Keratinocyte (primary cell): ENCODE results near the gene PJA2. TPM values are rescaled to one million over a fixed set of nuclear protein-coding genes. Genes with fewer than 3 reads are reported as not detected.

Experiments used
- DNase-seq: peaks from one replicate; pipeline ENCODE4 v3.0.0-alpha.2; 2011; ENCODE audit warnings: low read depth, missing footprints, low spot score
- FAIRE-seq: peaks from 2 replicates; lab custom pipeline; 2011; peaks lifted over from hg19 to GRCh38; lab: Jason Lieb, UNC
- H2AFZ ChIP-seq: 2 replicates; pipeline ENCODE4 v1.6.0; 2012; ENCODE audit warnings: low read length, control low read depth, inconsistent platforms; ENCODE audit not compliant: control insufficient read depth
- H3K27ac ChIP-seq: 2 replicates; pipeline ENCODE4 v1.5.1; 2011; ENCODE audit warnings: low read length; ENCODE audit not compliant: control insufficient read depth, insufficient read depth
- H3K27me3 ChIP-seq: 3 replicates; pipeline ENCODE4 v1.6.0; 2011; ENCODE audit warnings: low read length; ENCODE audit not compliant: control insufficient read depth, insufficient read depth; ENCODE audit errors: extremely low read depth
- H3K36me3 ChIP-seq, 2 experiments: 2 replicates in 1 of 2; 3 replicates in 1 of 2; pipeline ENCODE4 v1.5.1; 2011; ENCODE audit warnings: low read length in 2 of 2, mild to moderate bottlenecking in 1 of 2; ENCODE audit not compliant: control insufficient read depth in 2 of 2, insufficient read depth in 2 of 2; ENCODE audit errors: extremely low read depth in 1 of 2
- H3K4me1 ChIP-seq: 3 replicates; pipeline ENCODE4 v1.5.1; 2011; ENCODE audit warnings: low read length; ENCODE audit not compliant: control insufficient read depth, insufficient read depth; ENCODE audit errors: extremely low read depth
- H3K4me2 ChIP-seq: 3 replicates; pipeline ENCODE4 v1.6.0; 2011; ENCODE audit warnings: low read depth, low read length; ENCODE audit not compliant: control insufficient read depth, insufficient read depth; ENCODE audit errors: extremely low read depth
- H3K4me3 ChIP-seq, 3 experiments: fragments of 200-600 bp in 1 of 3; sonication (generic) in 1 of 3; 2 replicates in 2 of 3; 3 replicates in 1 of 3; pipeline ENCODE4 v1.5.1; 2011 to 2016; ENCODE audit warnings: low read length in 3 of 3, mild to moderate bottlenecking in 3 of 3, control low read depth in 2 of 3, inconsistent platforms in 1 of 3, low read depth in 1 of 3, mixed read lengths in 1 of 3, mixed run types in 1 of 3, moderate library complexity in 1 of 3; ENCODE audit not compliant: control insufficient read depth in 2 of 3, insufficient read depth in 2 of 3; ENCODE audit errors: extremely low read depth in 1 of 3
- H3K79me2 ChIP-seq: 2 replicates; pipeline ENCODE4 v1.6.0; 2012; ENCODE audit warnings: low read length; ENCODE audit not compliant: control insufficient read depth, insufficient read depth
- H3K9ac ChIP-seq: 3 replicates; pipeline ENCODE4 v1.6.0; 2011; ENCODE audit warnings: low read length; ENCODE audit not compliant: control insufficient read depth, insufficient read depth; ENCODE audit errors: extremely low read depth
- H3K9me1 ChIP-seq: 3 replicates; pipeline ENCODE4 v1.6.0; 2011; ENCODE audit warnings: low read length; ENCODE audit not compliant: control insufficient read depth, insufficient read depth; ENCODE audit errors: extremely low read depth
- H3K9me3 ChIP-seq: 2 replicates; pipeline ENCODE4 v1.5.1; 2012; ENCODE audit warnings: low read depth, low read length; ENCODE audit not compliant: control insufficient read depth
- H4K20me1 ChIP-seq: 3 replicates; pipeline ENCODE4 v1.6.0; 2011; ENCODE audit warnings: low read length; ENCODE audit not compliant: control insufficient read depth, insufficient read depth; ENCODE audit errors: extremely low read depth
- CTCF ChIP-seq, 3 experiments: IDR thresholded peaks in 1 of 3; conservative IDR thresholded peaks in 1 of 3; optimal IDR thresholded peaks in 1 of 3; 2 replicates in 2 of 3; 3 replicates in 1 of 3; pipeline versions ENCODE3 to v1.5.1; 2011; ENCODE audit warnings: low read length in 3 of 3, mild to moderate bottlenecking in 3 of 3, moderate library complexity in 2 of 3, control low read depth in 1 of 3, inconsistent platforms in 1 of 3; ENCODE audit not compliant: insufficient read depth in 2 of 3; ENCODE audit errors: extremely low read depth in 1 of 3
- EZH2 ChIP-seq: IDR thresholded peaks from one replicate; pipeline ENCODE4 v1.6.1; 2012; ENCODE audit warnings: inconsistent platforms, mild to moderate bottlenecking, low read length, moderate library complexity
- dilution Hi-C: fragments of 300-500 bp; cut with MboI; formaldehyde crosslinking; loops from one replicate; pipeline ENCODE4 v1.7.0; 2020; ENCODE audit warnings: low sequenced_read_pairs; ENCODE audit not compliant: extremely low pct_ligation_motif_present
- polyA plus RNA-seq, 5 experiments: library from polyadenylated mRNA; depleted of rRNA in 3 of 5; stranded (reverse) in 3 of 5; stranded (forward) in 1 of 5; unstranded in 1 of 5; fragments of >200 nt; gene quantifications; 1 replicate in 1 of 5; 2 replicates in 3 of 5; 3 replicates in 1 of 5; pipeline versions ENCODE4 v1.2.1 to v1.2.3, GENCODE V29; 2011 to 2012; ENCODE audit warnings: missing spikeins in 2 of 5, low read depth in 1 of 5, low replicate concordance in 1 of 5

The PJA2 gene
- polyA plus RNA-seq, 1 donor (not counting 4 experiments of a cell fraction or from before 2014, with no cell fraction given), result 49.3 TPM

GRCh38 chr5:109319351-109319750, 90.4 kb downstream of the PJA2 start:
- no peaks in the 10 kb centered on the region for H3K36me3 ChIP-seq

GRCh38 chr5:109318455-109319108, 91.2 kb downstream of the PJA2 start:
- H2AFZ ChIP-seq, result no peak overlapping the region
- no peak overlapping the region for H3K9ac ChIP-seq
- dilution Hi-C loops, result loop anchor here (25.0 kb wide), 1 partner anchor 106 kb away; no protein-coding TSS in a partner anchor
- no peaks in the 10 kb centered on the region for H3K27me3 ChIP-seq
- H3K4me1 ChIP-seq, result peaks cover 4% of the 10 kb centered on the region
- no peaks in the 10 kb centered on the region for H3K79me2 ChIP-seq
- H3K27ac ChIP-seq, result no peak overlapping the region
- H3K9me1 ChIP-seq, result no peaks in the 10 kb centered on the region
- FAIRE-seq, result no peak
- no peaks in the 10 kb centered on the region for H4K20me1 ChIP-seq
- no peaks in the 10 kb centered on the region for H3K36me3 ChIP-seq
- no peak for DNase-seq
- no peak overlapping the region for H3K4me3 ChIP-seq
- TF ChIP-seq EZH2 (no peak), CTCF (optimal IDR thresholded peaks at IDR 0.05 in 1 of 3, IDR thresholded peaks at IDR 0.05 in 1 of 3, conservative IDR thresholded peaks at IDR 0.05 in 1 of 3; ENCODE audit: extremely low read depth in 1 of 3, insufficient read depth in 2 of 3, low read length in 3 of 3) (no peak)
- no peaks in the 10 kb centered on the region for H3K9me3 ChIP-seq
- H3K4me2 ChIP-seq, result no peak overlapping the region

More at GRCh38 chr5:109319351-109319750, 90.4 kb downstream of the PJA2 start:
- H3K27me3 ChIP-seq, result no peaks in the 10 kb centered on the region
- H2AFZ ChIP-seq, result no peak overlapping the region
- H4K20me1 ChIP-seq, result no peaks in the 10 kb centered on the region
- no peak for TF ChIP-seq EZH2
- no peak for TF ChIP-seq CTCF (optimal IDR thresholded peaks at IDR 0.05 in 1 of 3, IDR thresholded peaks at IDR 0.05 in 1 of 3, conservative IDR thresholded peaks at IDR 0.05 in 1 of 3; ENCODE audit: extremely low read depth in 1 of 3, insufficient read depth in 2 of 3, low read length in 3 of 3)
- no peak overlapping the region for H3K27ac ChIP-seq
- H3K4me1 ChIP-seq, result peaks cover 4% of the 10 kb centered on the region
- no peaks in the 10 kb centered on the region for H3K79me2 ChIP-seq
- no peak overlapping the region for H3K4me3 ChIP-seq
- FAIRE-seq, result no peak
- dilution Hi-C loops, result loop anchor here (25.0 kb wide), 1 partner anchor 107 kb away; no protein-coding TSS in a partner anchor
- no peaks in the 10 kb centered on the region for H3K9me3 ChIP-seq
- H3K9me1 ChIP-seq, result no peaks in the 10 kb centered on the region
- no peak for DNase-seq
- H3K9ac ChIP-seq, result no peak overlapping the region
- H3K4me2 ChIP-seq, result no peak overlapping the region
